WTC11 (cell line): ENCODE results near the gene RAP1GAP. TPM values are rescaled to one million over a fixed set of nuclear protein-coding genes. Genes with fewer than 3 reads are reported as not detected.

ENCODE experiments used
- ATAC-seq: fragments of 200-7000 bp; cut with Tn5 transposase; 2 replicates; pipeline ENCODE4 v1.10.0; 2021; ENCODE audit warnings: mild to moderate bottlenecking, moderate library complexity
- CTCF ChIA-PET: fragments of 300-600 bp; sonication (Branson Sonifier 250); formaldehyde crosslinking; loops from one replicate; lab custom pipeline; 2021; ENCODE audit warnings: antibody characterized with exemption; lab: Charles Lee
- POLR2A ChIA-PET: fragments of 350-600 bp; sonication (Branson Sonifier 250); formaldehyde crosslinking; loops from one replicate; lab custom pipeline; 2021; ENCODE audit warnings: antibody characterized with exemption; lab: Charles Lee
- DNase-seq: peaks from one replicate; pipeline ENCODE4 v3.0.0; 2021; ENCODE audit warnings: low spot score
- H3K27ac Mint-ChIP-seq: 2 replicates; pipeline ENCODE4 v1.8.0; 2021; ENCODE audit warnings: mixed read lengths
- H3K27me3 Mint-ChIP-seq: 2 replicates; pipeline ENCODE4 v1.8.0; 2021; ENCODE audit warnings: low read depth, mild to moderate bottlenecking, moderate library complexity, mixed read lengths
- H3K36me3 Mint-ChIP-seq: 2 replicates; pipeline ENCODE4 v1.8.0; 2021; ENCODE audit warnings: mixed read lengths
- H3K4me1 Mint-ChIP-seq: 2 replicates; pipeline ENCODE4 v1.8.0; 2022; ENCODE audit warnings: mixed read lengths
- H3K4me3 Mint-ChIP-seq: 2 replicates; pipeline ENCODE4 v1.8.0; 2021; ENCODE audit warnings: mild to moderate bottlenecking, moderate library complexity, mixed read lengths
- H3K9me3 Mint-ChIP-seq: 2 replicates; pipeline ENCODE4 v1.8.0; 2021; ENCODE audit warnings: mixed read lengths
- GRHL2 ChIP-seq: fragments of 250-450 bp; sonication (Bioruptor Pico); IDR thresholded peaks from 2 replicates; pipeline ENCODE4 v1.8.0; 2022; ENCODE audit warnings: mild to moderate bottlenecking, moderate library complexity; ENCODE audit not compliant: insufficient replicate concordance, severe bottlenecking
- NFYB ChIP-seq: sonication (generic); formaldehyde crosslinking; conservative IDR thresholded peaks from 2 replicates; pipeline ENCODE4 v1.8.0; 2022; ENCODE audit warnings: low read depth, missing genetic modification reagents
- USF1 ChIP-seq: sonication (generic); formaldehyde crosslinking; IDR thresholded peaks from 2 replicates; pipeline ENCODE4 v1.8.0; 2022; ENCODE audit warnings: mild to moderate bottlenecking, missing genetic modification reagents
- total RNA-seq: library from RNA; stranded (reverse); gene quantifications from 3 replicates; pipeline ENCODE4 v1.2.3, GENCODE V29; 2021
- TF ChIP-seq, protein P1 (sequence below): sonication (generic); formaldehyde crosslinking; IDR thresholded peaks from 2 replicates; pipeline ENCODE4 v1.8.1; 2023; ENCODE audit warnings: mild to moderate bottlenecking, missing genetic modification reagents
- TF ChIP-seq, protein P2 (sequence below): sonication (generic); formaldehyde crosslinking; IDR thresholded peaks from 2 replicates; pipeline ENCODE4 v1.8.1; 2023; ENCODE audit warnings: mild to moderate bottlenecking, missing genetic modification reagents, moderate library complexity
- TF ChIP-seq, protein P3 (sequence below): sonication (generic); formaldehyde crosslinking; IDR thresholded peaks from 2 replicates; pipeline ENCODE4 v1.8.1; 2022; ENCODE audit warnings: missing genetic modification reagents, borderline replicate concordance
- TF ChIP-seq, protein P4 (sequence below): fragments of 250-450 bp; sonication (Bioruptor Pico); IDR thresholded peaks from 2 replicates; pipeline ENCODE4 v1.9.0; 2021; ENCODE audit warnings: mild to moderate bottlenecking
- TF ChIP-seq, protein P5 (sequence below): sonication (generic); formaldehyde crosslinking; IDR thresholded peaks from 2 replicates; pipeline ENCODE4 v1.8.0; 2022; ENCODE audit warnings: missing genetic modification reagents

Gene RAP1GAP
- total RNA-seq, 1 experiment from 2014 or later = 7.6 TPM

DNA sequence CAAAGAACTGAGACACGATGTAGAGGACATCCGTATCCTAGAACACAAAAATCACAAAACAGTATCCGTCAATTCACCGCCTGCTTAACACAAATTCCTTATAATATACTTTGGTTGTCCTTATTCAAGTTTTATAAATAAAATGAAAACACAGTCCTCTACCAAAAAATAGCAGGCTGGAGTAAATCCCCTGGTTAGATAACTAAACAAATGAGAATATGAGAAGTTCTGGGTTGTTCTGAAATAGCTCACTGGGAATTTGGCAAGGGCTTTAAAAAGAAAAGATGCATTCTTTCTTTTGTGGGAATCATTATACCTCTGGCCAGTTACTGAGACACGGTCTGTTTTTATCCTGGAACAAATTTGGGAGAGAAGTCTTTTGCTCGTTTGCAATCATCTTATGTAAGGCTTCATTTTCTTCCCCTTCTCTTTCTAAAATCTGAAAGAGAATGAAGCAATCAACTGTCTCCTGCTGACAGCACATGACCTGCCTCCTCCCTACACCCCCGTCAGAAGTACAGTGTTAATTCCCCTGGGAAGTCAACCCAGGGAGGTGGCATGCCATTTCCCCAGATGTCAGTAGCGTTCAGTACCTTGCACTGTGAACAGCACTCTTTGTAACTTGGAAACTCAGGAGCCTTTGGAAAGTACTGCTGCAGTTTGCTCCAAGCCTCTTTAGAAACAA is 37.1 kb upstream of the RAP1GAP start:
- Mint-ChIP-seq H3K4me1 (peaks cover 38% of the 10 kb centered on the region), H3K27ac (peak overlapping the region; percentile 48)
- TF ChIP-seq, protein P1, sequence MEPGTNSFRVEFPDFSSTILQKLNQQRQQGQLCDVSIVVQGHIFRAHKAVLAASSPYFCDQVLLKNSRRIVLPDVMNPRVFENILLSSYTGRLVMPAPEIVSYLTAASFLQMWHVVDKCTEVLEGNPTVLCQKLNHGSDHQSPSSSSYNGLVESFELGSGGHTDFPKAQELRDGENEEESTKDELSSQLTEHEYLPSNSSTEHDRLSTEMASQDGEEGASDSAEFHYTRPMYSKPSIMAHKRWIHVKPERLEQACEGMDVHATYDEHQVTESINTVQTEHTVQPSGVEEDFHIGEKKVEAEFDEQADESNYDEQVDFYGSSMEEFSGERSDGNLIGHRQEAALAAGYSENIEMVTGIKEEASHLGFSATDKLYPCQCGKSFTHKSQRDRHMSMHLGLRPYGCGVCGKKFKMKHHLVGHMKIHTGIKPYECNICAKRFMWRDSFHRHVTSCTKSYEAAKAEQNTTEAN = no peak
- peak; percentile 63; the same call in 1 of the 2 replicates for TF ChIP-seq USF1 (CRISPR knock-in tag)
- TF ChIP-seq, protein P2, sequence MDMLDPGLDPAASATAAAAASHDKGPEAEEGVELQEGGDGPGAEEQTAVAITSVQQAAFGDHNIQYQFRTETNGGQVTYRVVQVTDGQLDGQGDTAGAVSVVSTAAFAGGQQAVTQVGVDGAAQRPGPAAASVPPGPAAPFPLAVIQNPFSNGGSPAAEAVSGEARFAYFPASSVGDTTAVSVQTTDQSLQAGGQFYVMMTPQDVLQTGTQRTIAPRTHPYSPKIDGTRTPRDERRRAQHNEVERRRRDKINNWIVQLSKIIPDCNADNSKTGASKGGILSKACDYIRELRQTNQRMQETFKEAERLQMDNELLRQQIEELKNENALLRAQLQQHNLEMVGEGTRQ (CRISPR knock-in tag) = peak; percentile 68
- no peak for TF ChIP-seq GRHL2
- TF ChIP-seq, all 79 proteins: peak for 2
- no peaks in the 10 kb centered on the region for H3K27me3 Mint-ChIP-seq
- H3K36me3 Mint-ChIP-seq = peaks cover 38% of the 10 kb centered on the region
- H3K4me3 Mint-ChIP-seq = peak overlapping the region; percentile 25; the same call in 1 of the 2 replicates
- ChIA-PET POLR2A (no interaction called here), CTCF (interaction anchor here (0.6 kb wide), 1 partner anchor 118 kb away, joined by 4 read pairs; no protein-coding TSS in a partner anchor)
- ATAC-seq = peak; percentile 90
- DNase-seq = peak; percentile 31
- H3K9me3 Mint-ChIP-seq = no peaks in the 10 kb centered on the region

DNA sequence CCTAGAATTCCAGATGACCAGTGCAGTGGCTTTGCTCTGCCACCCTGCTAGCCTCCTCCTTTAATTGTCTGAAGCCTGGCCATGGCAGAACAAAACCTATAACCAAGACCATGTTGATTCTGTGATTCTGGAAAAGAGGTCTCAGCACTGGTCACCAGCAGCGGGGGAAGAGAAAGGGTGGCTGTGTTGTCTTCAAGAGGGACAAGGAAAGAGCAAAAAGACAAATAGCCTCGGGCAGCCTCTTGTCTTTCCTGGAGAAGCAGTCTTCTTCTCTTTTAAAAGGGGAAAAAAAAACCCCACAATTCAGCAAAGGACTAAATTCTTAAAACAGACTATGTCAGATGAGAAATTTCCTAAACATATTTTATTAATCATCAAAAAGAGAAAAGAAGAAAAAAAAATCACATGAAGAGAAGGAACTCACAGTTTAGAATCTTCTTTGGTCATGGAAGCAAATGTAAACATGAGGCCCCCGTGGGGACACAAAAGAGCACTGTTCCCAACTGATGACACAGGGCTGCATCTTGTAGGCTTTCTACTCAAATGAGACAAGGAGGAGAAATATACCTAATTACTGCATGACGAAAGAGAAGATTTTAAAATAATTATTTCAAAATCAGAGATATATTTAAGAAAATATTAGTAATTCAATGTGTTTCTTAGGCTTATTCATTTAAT is 36.3 kb upstream of the RAP1GAP start:
- H3K9me3 Mint-ChIP-seq = no peaks in the 10 kb centered on the region
- peaks cover 42% of the 10 kb centered on the region for H3K36me3 Mint-ChIP-seq
- ChIA-PET POLR2A (no interaction called here), CTCF (interaction anchor here (0.6 kb wide), 1 partner anchor 117 kb away, joined by 4 read pairs; no protein-coding TSS in a partner anchor)
- H3K4me1 Mint-ChIP-seq = peaks cover 38% of the 10 kb centered on the region
- no peaks in the 10 kb centered on the region for H3K27me3 Mint-ChIP-seq
- no peak overlapping the region for H3K4me3 Mint-ChIP-seq
- H3K27ac Mint-ChIP-seq = peak overlapping the region; percentile 76
- ATAC-seq (no peak), DNase-seq (no peak)
- TF ChIP-seq, protein P3, sequence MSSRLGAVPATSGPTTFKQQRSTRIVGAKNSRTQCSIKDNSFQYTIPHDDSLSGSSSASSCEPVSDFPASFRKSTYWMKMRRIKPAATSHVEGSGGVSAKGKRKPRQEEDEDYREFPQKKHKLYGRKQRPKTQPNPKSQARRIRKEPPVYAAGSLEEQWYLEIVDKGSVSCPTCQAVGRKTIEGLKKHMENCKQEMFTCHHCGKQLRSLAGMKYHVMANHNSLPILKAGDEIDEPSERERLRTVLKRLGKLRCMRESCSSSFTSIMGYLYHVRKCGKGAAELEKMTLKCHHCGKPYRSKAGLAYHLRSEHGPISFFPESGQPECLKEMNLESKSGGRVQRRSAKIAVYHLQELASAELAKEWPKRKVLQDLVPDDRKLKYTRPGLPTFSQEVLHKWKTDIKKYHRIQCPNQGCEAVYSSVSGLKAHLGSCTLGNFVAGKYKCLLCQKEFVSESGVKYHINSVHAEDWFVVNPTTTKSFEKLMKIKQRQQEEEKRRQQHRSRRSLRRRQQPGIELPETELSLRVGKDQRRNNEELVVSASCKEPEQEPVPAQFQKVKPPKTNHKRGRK (CRISPR knock-in tag) = no peak
- TF ChIP-seq, all 79 proteins: peak for 0

- ATAC-seq (no peak), DNase-seq (no peak)
- peaks cover 43% of the 10 kb centered on the region for H3K36me3 Mint-ChIP-seq
- no peaks in the 10 kb centered on the region for H3K27me3 Mint-ChIP-seq
- TF ChIP-seq, protein P4, sequence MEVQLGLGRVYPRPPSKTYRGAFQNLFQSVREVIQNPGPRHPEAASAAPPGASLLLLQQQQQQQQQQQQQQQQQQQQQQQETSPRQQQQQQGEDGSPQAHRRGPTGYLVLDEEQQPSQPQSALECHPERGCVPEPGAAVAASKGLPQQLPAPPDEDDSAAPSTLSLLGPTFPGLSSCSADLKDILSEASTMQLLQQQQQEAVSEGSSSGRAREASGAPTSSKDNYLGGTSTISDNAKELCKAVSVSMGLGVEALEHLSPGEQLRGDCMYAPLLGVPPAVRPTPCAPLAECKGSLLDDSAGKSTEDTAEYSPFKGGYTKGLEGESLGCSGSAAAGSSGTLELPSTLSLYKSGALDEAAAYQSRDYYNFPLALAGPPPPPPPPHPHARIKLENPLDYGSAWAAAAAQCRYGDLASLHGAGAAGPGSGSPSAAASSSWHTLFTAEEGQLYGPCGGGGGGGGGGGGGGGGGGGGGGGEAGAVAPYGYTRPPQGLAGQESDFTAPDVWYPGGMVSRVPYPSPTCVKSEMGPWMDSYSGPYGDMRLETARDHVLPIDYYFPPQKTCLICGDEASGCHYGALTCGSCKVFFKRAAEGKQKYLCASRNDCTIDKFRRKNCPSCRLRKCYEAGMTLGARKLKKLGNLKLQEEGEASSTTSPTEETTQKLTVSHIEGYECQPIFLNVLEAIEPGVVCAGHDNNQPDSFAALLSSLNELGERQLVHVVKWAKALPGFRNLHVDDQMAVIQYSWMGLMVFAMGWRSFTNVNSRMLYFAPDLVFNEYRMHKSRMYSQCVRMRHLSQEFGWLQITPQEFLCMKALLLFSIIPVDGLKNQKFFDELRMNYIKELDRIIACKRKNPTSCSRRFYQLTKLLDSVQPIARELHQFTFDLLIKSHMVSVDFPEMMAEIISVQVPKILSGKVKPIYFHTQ (CRISPR knock-in tag) = no peak
- TF ChIP-seq, protein P5, sequence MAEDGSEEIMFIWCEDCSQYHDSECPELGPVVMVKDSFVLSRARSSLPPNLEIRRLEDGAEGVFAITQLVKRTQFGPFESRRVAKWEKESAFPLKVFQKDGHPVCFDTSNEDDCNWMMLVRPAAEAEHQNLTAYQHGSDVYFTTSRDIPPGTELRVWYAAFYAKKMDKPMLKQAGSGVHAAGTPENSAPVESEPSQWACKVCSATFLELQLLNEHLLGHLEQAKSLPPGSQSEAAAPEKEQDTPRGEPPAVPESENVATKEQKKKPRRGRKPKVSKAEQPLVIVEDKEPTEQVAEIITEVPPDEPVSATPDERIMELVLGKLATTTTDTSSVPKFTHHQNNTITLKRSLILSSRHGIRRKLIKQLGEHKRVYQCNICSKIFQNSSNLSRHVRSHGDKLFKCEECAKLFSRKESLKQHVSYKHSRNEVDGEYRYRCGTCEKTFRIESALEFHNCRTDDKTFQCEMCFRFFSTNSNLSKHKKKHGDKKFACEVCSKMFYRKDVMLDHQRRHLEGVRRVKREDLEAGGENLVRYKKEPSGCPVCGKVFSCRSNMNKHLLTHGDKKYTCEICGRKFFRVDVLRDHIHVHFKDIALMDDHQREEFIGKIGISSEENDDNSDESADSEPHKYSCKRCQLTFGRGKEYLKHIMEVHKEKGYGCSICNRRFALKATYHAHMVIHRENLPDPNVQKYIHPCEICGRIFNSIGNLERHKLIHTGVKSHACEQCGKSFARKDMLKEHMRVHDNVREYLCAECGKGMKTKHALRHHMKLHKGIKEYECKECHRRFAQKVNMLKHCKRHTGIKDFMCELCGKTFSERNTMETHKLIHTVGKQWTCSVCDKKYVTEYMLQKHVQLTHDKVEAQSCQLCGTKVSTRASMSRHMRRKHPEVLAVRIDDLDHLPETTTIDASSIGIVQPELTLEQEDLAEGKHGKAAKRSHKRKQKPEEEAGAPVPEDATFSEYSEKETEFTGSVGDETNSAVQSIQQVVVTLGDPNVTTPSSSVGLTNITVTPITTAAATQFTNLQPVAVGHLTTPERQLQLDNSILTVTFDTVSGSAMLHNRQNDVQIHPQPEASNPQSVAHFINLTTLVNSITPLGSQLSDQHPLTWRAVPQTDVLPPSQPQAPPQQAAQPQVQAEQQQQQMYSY (CRISPR knock-in tag) = no peak
- no peak for TF ChIP-seq NFYB (CRISPR knock-in tag)
- no peaks in the 10 kb centered on the region for H3K9me3 Mint-ChIP-seq
- H3K4me1 Mint-ChIP-seq = peaks cover 38% of the 10 kb centered on the region
- H3K27ac Mint-ChIP-seq = peak overlapping the region; percentile 43; the same call in 1 of the 2 replicates
- no peak overlapping the region for H3K4me3 Mint-ChIP-seq
- CTCF ChIA-PET = interaction anchor here (0.6 kb wide), 1 partner anchor 793 kb away, joined by 4 read pairs; no protein-coding TSS in a partner anchor
- POLR2A ChIA-PET = interaction anchor here (0.6 kb wide), 1 partner anchor 81 kb away, joined by 3 read pairs; no protein-coding TSS in a partner anchor
Observed at GRCh38 chr1:21704145-21704544, 35.0 kb upstream of the RAP1GAP start.
